OCI-M2 (cell line): ENCODE measurements around the gene GABRG3.

Experiments
- DNase-seq: peaks from one replicate; lab custom pipeline; 2025; ENCODE audit not compliant: unreplicated experiment; lab: John Stamatoyannopoulos, UW

Gene GABRG3

GRCh38 chr15:27396521-27396920, 425.5 kb downstream of the GABRG3 start:
- DNase-seq: no peak

GRCh38 chr15:27396996-27397395, 426.0 kb downstream of the GABRG3 start:
- DNase-seq: no peak

GRCh38 chr15:27398631-27399161, 427.7 kb downstream of the GABRG3 start:
- DNase-seq: no peak

- no peak for DNase-seq
Measured at GRCh38 chr15:27399241-27399640, 428.3 kb downstream of the GABRG3 start.

- DNase-seq: no peak
Measured at GRCh38 chr15:27401471-27401870, 430.5 kb downstream of the GABRG3 start.

GRCh38 chr15:27408428-27408827, 437.4 kb downstream of the GABRG3 start:
- DNase-seq: no peak

GRCh38 chr15:27410996-27411605, 440.1 kb downstream of the GABRG3 start:
- no peak for DNase-seq

GRCh38 chr15:27412415-27412814, 441.4 kb downstream of the GABRG3 start:
- no peak for DNase-seq

GRCh38 chr15:27414168-27414870, 443.3 kb downstream of the GABRG3 start:
- DNase-seq: no peak

GRCh38 chr15:27418726-27419125, 447.7 kb downstream of the GABRG3 start:
- no peak for DNase-seq

GRCh38 chr15:27422997-27423396, 452.0 kb downstream of the GABRG3 start:
- DNase-seq: no peak

- no peak for DNase-seq
Measured at GRCh38 chr15:27426805-27427204, 455.8 kb downstream of the GABRG3 start.

- no peak for DNase-seq
Measured at GRCh38 chr15:27427276-27427675, 456.3 kb downstream of the GABRG3 start.

- no peak for DNase-seq
Measured at GRCh38 chr15:27428151-27428550, 457.2 kb downstream of the GABRG3 start.

- DNase-seq: no peak
Measured at GRCh38 chr15:27429577-27429976, 458.6 kb downstream of the GABRG3 start.

GRCh38 chr15:27433604-27434003, 462.6 kb downstream of the GABRG3 start:
- DNase-seq: no peak

- no peak for DNase-seq
Measured at GRCh38 chr15:27438403-27439375, 467.7 kb downstream of the GABRG3 start.

GRCh38 chr15:27441120-27441519, 470.1 kb downstream of the GABRG3 start:
- no peak for DNase-seq

- no peak for DNase-seq
Measured at GRCh38 chr15:27448234-27448633, 477.3 kb downstream of the GABRG3 start.

- DNase-seq: no peak
Measured at GRCh38 chr15:27448986-27449385, 478.0 kb downstream of the GABRG3 start.

- no peak for DNase-seq
Measured at GRCh38 chr15:27449941-27450340, 479.0 kb downstream of the GABRG3 start.
